Esophagus squamous epithelium (tissue), 4 donors: Measurements from ENCODE around the gene CCDC122.

ENCODE experiments used
- CTCF ChIP-seq, 6 experiments: fragments of 450-650 bp in 4 of 6; fragments of 200-600 bp in 2 of 6; sonication (generic) in 2 of 6; IDR thresholded peaks; one replicate each; pipeline ENCODE4 v1.5.1; 2016 to 2019; ENCODE audit warnings: antibody characterized with exemption in 6 of 6, mild to moderate bottlenecking in 4 of 6, moderate library complexity in 4 of 6
- POLR2A ChIP-seq, 4 donors: fragments of 450-650 bp; IDR thresholded peaks; one replicate each; pipeline ENCODE4 v1.6.1; 2017; ENCODE audit warnings: antibody characterized with exemption in 4 of 4, mild to moderate bottlenecking in 4 of 4, moderate library complexity in 3 of 4

- TF ChIP-seq CTCF (IDR thresholded peaks at IDR 0.05), result no peak
- no peak for TF ChIP-seq POLR2A (IDR thresholded peaks at IDR 0.05)
Observed at GRCh38 chr13:43864921-43865320, 14.6 kb downstream of the CCDC122 start.
